ENCODE measurements around the gene PEAK1.

- TF ChIP-seq CTCF (IDR thresholded peaks at IDR 0.05; ENCODE audit: extremely low read depth in 1 of 2, insufficient read depth in 1 of 2, low read depth in 1 of 2, low read length in 2 of 2) = no peak
- TF ChIP-seq POLR2A (IDR thresholded peaks at IDR 0.05; ENCODE audit: low read depth, low read length) = no peak
- no peak for TF ChIP-seq MAX (IDR thresholded peaks at IDR 0.05; ENCODE audit: insufficient read depth, insufficient read length)
- TF ChIP-seq POLR2AphosphoS5 (IDR thresholded peaks at IDR 0.05; ENCODE audit: insufficient read depth, low read depth, low read length) = no peak
- no peak for TF ChIP-seq GATA2 (IDR thresholded peaks at IDR 0.05; ENCODE audit: insufficient read depth, insufficient read length, low read depth, low read length)
- no peak for TF ChIP-seq EZH2 (IDR thresholded peaks at IDR 0.05; ENCODE audit: borderline replicate concordance, low read depth, low read length, severe bottlenecking)
- TF ChIP-seq MYC (IDR thresholded peaks at IDR 0.05; ENCODE audit: low read depth, low read length) = no peak
Measured at GRCh38 chr15:77225088-77225487, 194.8 kb downstream of the PEAK1 start.
